Stimulated activated CD8-positive, alpha-beta memory T cell treated with anti-CD3 and anti-CD28 coated beads, Interleukin-7, amount 100 ng/mL, for 4 hours (primary cell): ENCODE data around the gene ACSS3.

Source experiments
- DNase-seq, 2 donors: peaks; one replicate each; pipeline ENCODE4 v3.0.0-alpha.2; 2020; ENCODE audit warnings: low read depth in 2 of 2

The ACSS3 gene

GRCh38 chr12:81294325-81295190, 216.7 kb downstream of the ACSS3 start:
- DNase-seq, result no peak

GRCh38 chr12:81295251-81295650, 217.4 kb downstream of the ACSS3 start:
- DNase-seq, result no peak

GRCh38 chr12:81296556-81297305, 218.9 kb downstream of the ACSS3 start:
- no peak for DNase-seq

DNA sequence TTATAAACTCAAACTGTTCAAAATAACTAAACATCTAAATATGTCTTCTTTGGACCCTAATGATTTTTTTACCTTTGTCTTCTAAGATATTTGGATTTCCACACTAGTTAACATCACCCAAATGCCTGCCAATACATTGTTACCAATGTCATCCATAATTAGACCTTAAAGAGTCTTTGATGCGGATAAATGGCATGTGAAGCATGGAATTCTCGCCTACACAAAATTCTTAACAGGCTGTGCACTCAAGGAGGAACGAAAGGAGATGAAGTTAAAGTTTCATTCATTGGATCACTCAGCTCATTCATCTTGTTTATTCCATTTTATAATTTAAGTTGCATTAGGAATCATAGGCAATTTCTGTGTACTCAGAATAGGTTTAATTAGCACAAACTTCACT, 219.7 kb downstream of the ACSS3 start:
- DNase-seq, result no peak

- no peak for DNase-seq
Observed at GRCh38 chr12:81300454-81300853, 222.6 kb downstream of the ACSS3 start.

DNA sequence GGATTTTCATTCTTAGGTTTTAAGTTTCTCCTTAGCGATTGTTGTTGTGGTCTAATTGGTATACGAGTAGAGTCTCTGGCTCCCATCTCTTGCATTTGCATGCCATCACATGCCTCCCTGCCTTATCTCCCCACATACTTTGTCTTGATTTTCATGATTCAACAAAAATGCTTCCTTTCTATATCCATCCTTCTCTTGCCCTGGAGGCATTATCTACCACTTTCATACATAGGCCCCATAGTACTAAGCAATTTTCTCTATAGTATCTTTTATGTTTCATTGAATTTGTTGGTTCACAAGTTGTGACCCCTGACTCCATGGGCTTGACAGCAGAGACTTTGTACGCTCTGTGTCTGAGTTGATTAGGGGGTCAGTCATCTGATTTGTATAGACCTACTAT, 226.1 kb downstream of the ACSS3 start:
- DNase-seq, result no peak
